Endodermal cell (in vitro differentiated cells): Measurements from ENCODE around the gene USP48. TPM values are rescaled to one million over a fixed set of nuclear protein-coding genes. Genes with fewer than 3 reads are reported as not detected.
"Not testable (repeated sequence)": the region's sequence is repeated elsewhere in the genome, so short reads cannot be mapped to it uniquely, and the experiment has no call there.

Experiments used
- DNase-seq: peaks from one replicate; pipeline ENCODE4 v3.0.0-alpha.2; 2017
- H3K27ac ChIP-seq: 2 replicates; pipeline ENCODE4 v1.5.1; 2013; ENCODE audit warnings: mild to moderate bottlenecking, low read depth, low read length, moderate library complexity
- H3K27me3 ChIP-seq: 2 replicates; pipeline ENCODE4 v1.6.1; 2013; ENCODE audit warnings: mild to moderate bottlenecking, low read length, moderate library complexity; ENCODE audit not compliant: insufficient read depth, control insufficient read depth, poor library complexity, severe bottlenecking
- H3K36me3 ChIP-seq: 2 replicates; pipeline ENCODE4 v1.7.0; 2013; ENCODE audit warnings: mild to moderate bottlenecking, low read length, moderate library complexity; ENCODE audit not compliant: control insufficient read depth, insufficient read depth
- H3K4me1 ChIP-seq: one replicate; pipeline ENCODE4 v1.7.0; 2013; ENCODE audit warnings: low read length; ENCODE audit not compliant: control insufficient read depth, insufficient read depth
- H3K4me3 ChIP-seq: 2 replicates; pipeline ENCODE4 v1.5.1; 2013; ENCODE audit warnings: mild to moderate bottlenecking, low read length, moderate library complexity
- H3K9ac ChIP-seq: 2 replicates; pipeline ENCODE4 v1.6.1; 2013; ENCODE audit warnings: mild to moderate bottlenecking, low read length, moderate library complexity; ENCODE audit not compliant: poor library complexity, severe bottlenecking; ENCODE audit errors: extremely low read depth
- H3K9me3 ChIP-seq: 2 replicates; pipeline ENCODE4 v1.6.1; 2013; ENCODE audit warnings: mild to moderate bottlenecking, low read length, moderate library complexity; ENCODE audit not compliant: control insufficient read depth
- H3K27ac Mint-ChIP-seq: 2 replicates; pipeline ENCODE4 v1.8.0; 2020; ENCODE audit warnings: mixed read lengths
- H3K27me3 Mint-ChIP-seq: 2 replicates; pipeline ENCODE4 v1.8.0; 2021; ENCODE audit warnings: mild to moderate bottlenecking, mixed read lengths; ENCODE audit not compliant: insufficient read depth
- H3K36me3 Mint-ChIP-seq: 2 replicates; pipeline ENCODE4 v1.8.0; 2020; ENCODE audit warnings: low read depth, mixed read lengths
- H3K4me1 Mint-ChIP-seq: 2 replicates; pipeline ENCODE4 v1.8.0; 2020; ENCODE audit warnings: mixed read lengths
- H3K4me3 Mint-ChIP-seq: 2 replicates; pipeline ENCODE4 v1.8.0; 2020; ENCODE audit warnings: mild to moderate bottlenecking, moderate library complexity, mixed read lengths
- H3K9me3 Mint-ChIP-seq: 2 replicates; pipeline ENCODE4 v1.8.0; 2020; ENCODE audit warnings: mild to moderate bottlenecking, mixed read lengths
- CTCF ChIP-seq: fragments of 200-600 bp; sonication (generic); conservative IDR thresholded peaks from 2 replicates; pipeline ENCODE4 v1.5.0; 2021; ENCODE audit warnings: antibody characterized with exemption, mild to moderate bottlenecking
- WGBS, 2 experiments: methylation state at CpG; one replicate each; pipeline versions ENCODE4 v1.1.5 to v1.1.7; 2013; ENCODE audit warnings: missing lambda C conversion rate in 2 of 2, mixed read lengths in 1 of 2; ENCODE audit not compliant: insufficient coverage in 1 of 2, insufficient read length in 1 of 2; 5-methylcytosine and 5-hydroxymethylcytosine counted together
- total RNA-seq, 2 donors: library from RNA; stranded (reverse); fragmentation: NEBNext Ultra II Directional in 1 of 2; extraction: Animal tissue kit (Norgen Biotek cat#: 25700) in 1 of 2; gene quantifications; 2 replicates in 1 of 2; 3 replicates in 1 of 2; pipeline ENCODE4 v1.2.1, GENCODE V29; 2021

The USP48 gene
- total RNA-seq, 2 donors from 2014 or later = 73.8 to 78.6 TPM

- peaks cover 5% of the 10 kb centered on the region for H3K36me3 Mint-ChIP-seq
- Histone ChIP-seq H3K27ac (no peak overlapping the region), H3K27me3 (no peaks in the 10 kb centered on the region), H3K4me1 (no peaks in the 10 kb centered on the region), H3K9me3 (no peaks in the 10 kb centered on the region), H3K36me3 (no peaks in the 10 kb centered on the region), H3K4me3 (no peak overlapping the region), H3K9ac (no peak overlapping the region)
- TF ChIP-seq CTCF = no peak
- H3K4me3 Mint-ChIP-seq = no peak overlapping the region
- H3K9me3 Mint-ChIP-seq = peaks cover 13% of the 10 kb centered on the region
- DNase-seq = no peak
- no peak overlapping the region for H3K27ac Mint-ChIP-seq
- WGBS, 2 experiments = 98% methylated on average over 3 of the region's 3 CpGs; no CpG with 5 or more reads in 1 of the 2 experiments
- H3K27me3 Mint-ChIP-seq = no peaks in the 10 kb centered on the region
- no peaks in the 10 kb centered on the region for H3K4me1 Mint-ChIP-seq
Measured at GRCh38 chr1:21773585-21773984, 9.4 kb downstream of the USP48 start.

GRCh38 chr1:21771672-21772071 lies 11.3 kb downstream of the USP48 start:
- H3K27me3 Mint-ChIP-seq, H3K4me1 Mint-ChIP-seq, H3K4me1 ChIP-seq, H3K9ac ChIP-seq, DNase-seq, H3K36me3 Mint-ChIP-seq, H3K36me3 ChIP-seq, H3K4me3 Mint-ChIP-seq, H3K27ac ChIP-seq, H3K27me3 ChIP-seq, H3K4me3 ChIP-seq, H3K27ac Mint-ChIP-seq, H3K9me3 ChIP-seq, H3K9me3 Mint-ChIP-seq: not testable (repeated sequence)
- WGBS, 2 experiments = 95% methylated on average over 10 of the region's 10 CpGs; no CpG with 5 or more reads in 1 of the 2 experiments

GRCh38 chr1:21770602-21771001 lies 12.3 kb downstream of the USP48 start:
- H3K27me3 ChIP-seq, H3K4me1 ChIP-seq, DNase-seq, H3K27me3 Mint-ChIP-seq, H3K4me1 Mint-ChIP-seq, H3K27ac ChIP-seq, H3K9me3 ChIP-seq, H3K4me3 ChIP-seq, H3K36me3 Mint-ChIP-seq, H3K36me3 ChIP-seq, H3K27ac Mint-ChIP-seq, H3K4me3 Mint-ChIP-seq, H3K9me3 Mint-ChIP-seq, H3K9ac ChIP-seq: not testable (repeated sequence)
- WGBS, 2 experiments = 91 to 95% methylated on average over 9 of the region's 9 CpGs

GRCh38 chr1:21770201-21770600 lies 12.7 kb downstream of the USP48 start:
- peaks cover 2% of the 10 kb centered on the region for H3K9me3 Mint-ChIP-seq
- Histone ChIP-seq H3K9me3 (no peaks in the 10 kb centered on the region), H3K9ac (no peak overlapping the region), H3K27me3 (no peaks in the 10 kb centered on the region), H3K4me3 (no peak overlapping the region), H3K27ac (no peak overlapping the region), H3K36me3 (no peaks in the 10 kb centered on the region), H3K4me1 (no peaks in the 10 kb centered on the region)
- H3K4me3 Mint-ChIP-seq = no peak overlapping the region
- 94 to 95% methylated on average over 2 of the region's 2 CpGs for WGBS, 2 experiments
- TF ChIP-seq CTCF = no peak
- peaks cover 7% of the 10 kb centered on the region for H3K4me1 Mint-ChIP-seq
- H3K36me3 Mint-ChIP-seq = no peaks in the 10 kb centered on the region
- no peak overlapping the region for H3K27ac Mint-ChIP-seq
- no peaks in the 10 kb centered on the region for H3K27me3 Mint-ChIP-seq
- DNase-seq = no peak

GRCh38 chr1:21767106-21767505 lies 15.8 kb downstream of the USP48 start:
- not testable (repeated sequence) for H3K9me3 Mint-ChIP-seq, H3K4me1 ChIP-seq, H3K36me3 Mint-ChIP-seq, H3K27ac ChIP-seq, H3K27ac Mint-ChIP-seq, H3K4me3 ChIP-seq, H3K27me3 ChIP-seq, H3K27me3 Mint-ChIP-seq, H3K9ac ChIP-seq, DNase-seq, H3K36me3 ChIP-seq, H3K9me3 ChIP-seq, H3K4me3 Mint-ChIP-seq
- WGBS, 2 experiments = 96 to 100% methylated on average over 6 to 8 of the region's 8 CpGs
- peaks cover 18% of the 10 kb centered on the region for H3K4me1 Mint-ChIP-seq
